ENCODE measurements around the gene RBMS1. TPM values are rescaled to one million over a fixed set of nuclear protein-coding genes. Genes with fewer than 3 reads are reported as not detected.
A peak's percentile ranks its signal among the peaks of the same experiment; 100 is the strongest.

Gene RBMS1
- total and polyA plus RNA-seq, 12 donors: 22.6 to 77.7 (median 59.0) TPM

DNA sequence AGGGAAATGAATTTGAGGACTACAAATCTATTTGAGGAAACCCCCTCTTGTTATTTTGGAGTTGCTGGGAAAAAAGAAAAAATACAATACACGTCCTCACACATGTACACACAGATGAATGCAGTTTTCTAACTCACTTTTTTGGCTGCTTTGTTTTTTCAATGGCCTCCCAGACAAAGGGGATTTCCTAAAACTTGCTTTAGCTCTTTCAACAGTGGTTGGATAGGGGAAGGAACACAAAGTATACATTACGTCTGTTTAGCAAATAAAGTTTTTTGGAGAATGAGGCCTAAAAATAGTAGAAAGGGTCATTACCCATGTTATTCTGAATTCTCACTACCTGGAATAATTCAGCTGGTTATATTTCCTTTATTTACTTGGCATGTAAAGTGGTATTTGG, 168.2 kb downstream of the RBMS1 start:
- ATAC-seq (no peak), DNase-seq (no peak)
- Histone ChIP-seq H3K4me3 (no peak overlapping the region), H3K27me3 (no peaks in the 10 kb centered on the region), H3K27ac (peak overlapping the region in 6 of 10 donors; percentile 2 to 82 (median 40)), H3K36me3 (peaks cover 0 to 5% (median 0%) of the 10 kb centered on the region in 9 donors), H3K9me3 (no peaks in the 10 kb centered on the region), H3K4me1 (peaks cover 0 to 99% (median 82%) of the 10 kb centered on the region in 9 donors)
- TF ChIP-seq, protein P1, sequence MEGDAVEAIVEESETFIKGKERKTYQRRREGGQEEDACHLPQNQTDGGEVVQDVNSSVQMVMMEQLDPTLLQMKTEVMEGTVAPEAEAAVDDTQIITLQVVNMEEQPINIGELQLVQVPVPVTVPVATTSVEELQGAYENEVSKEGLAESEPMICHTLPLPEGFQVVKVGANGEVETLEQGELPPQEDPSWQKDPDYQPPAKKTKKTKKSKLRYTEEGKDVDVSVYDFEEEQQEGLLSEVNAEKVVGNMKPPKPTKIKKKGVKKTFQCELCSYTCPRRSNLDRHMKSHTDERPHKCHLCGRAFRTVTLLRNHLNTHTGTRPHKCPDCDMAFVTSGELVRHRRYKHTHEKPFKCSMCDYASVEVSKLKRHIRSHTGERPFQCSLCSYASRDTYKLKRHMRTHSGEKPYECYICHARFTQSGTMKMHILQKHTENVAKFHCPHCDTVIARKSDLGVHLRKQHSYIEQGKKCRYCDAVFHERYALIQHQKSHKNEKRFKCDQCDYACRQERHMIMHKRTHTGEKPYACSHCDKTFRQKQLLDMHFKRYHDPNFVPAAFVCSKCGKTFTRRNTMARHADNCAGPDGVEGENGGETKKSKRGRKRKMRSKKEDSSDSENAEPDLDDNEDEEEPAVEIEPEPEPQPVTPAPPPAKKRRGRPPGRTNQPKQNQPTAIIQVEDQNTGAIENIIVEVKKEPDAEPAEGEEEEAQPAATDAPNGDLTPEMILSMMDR (IDR thresholded peaks at IDR 0.05): no peak
- intact Hi-C loops (cut with DNase I): loop anchor here in 8 of 10 donors (5.0 to 10.0 kb wide), 9 partner anchors 82 to 649 kb away; partner anchors contain the start of gene RBMS1 (in 6 of the 8)
- whole genome bisulfite sequencing, 2 donors: 61 to 68% methylated on average over 2 of the region's 2 CpGs

DNA sequence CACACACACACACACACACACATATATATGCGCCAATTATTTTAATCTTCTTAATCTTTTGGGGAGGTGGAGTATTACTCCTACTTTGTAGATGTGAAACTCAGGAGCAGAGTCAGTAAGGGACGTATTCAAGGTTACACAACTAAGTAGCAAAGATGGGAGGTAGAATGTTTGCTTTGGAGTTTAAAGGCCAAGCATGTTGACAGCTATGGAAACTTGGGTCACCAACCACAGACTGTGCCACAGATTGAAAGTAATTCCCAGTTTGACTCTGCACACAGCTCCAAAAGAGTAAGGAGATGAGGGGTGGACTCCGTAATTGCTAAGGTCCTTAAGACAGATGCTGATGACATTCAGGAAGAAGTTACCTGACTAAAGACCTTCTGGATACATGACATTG, 168.7 kb downstream of the RBMS1 start:
- Histone ChIP-seq H3K4me1 (peaks cover 0 to 99% (median 81%) of the 10 kb centered on the region in 9 donors), H3K9me3 (no peaks in the 10 kb centered on the region), H3K27ac (peak overlapping the region in 6 of 10 donors; percentile 2 to 82 (median 40)), H3K4me3 (no peak overlapping the region), H3K27me3 (no peaks in the 10 kb centered on the region), H3K36me3 (peaks cover 0 to under 1% (median 0%) of the 10 kb centered on the region in 9 donors)
- 76 to 78% methylated on average over 3 of the region's 3 CpGs for WGBS, 2 donors
- intact Hi-C loops (cut with DNase I): loop anchor here in 8 of 10 donors (5.0 to 10.0 kb wide), 11 partner anchors 82 to 650 kb away; partner anchors contain the start of gene RBMS1 (in 6 of the 8)
- TF ChIP-seq, protein P1 (IDR thresholded peaks at IDR 0.05): no peak
- ATAC-seq (peak in 1 of 8 donors; percentile 41), DNase-seq (no peak)

DNA sequence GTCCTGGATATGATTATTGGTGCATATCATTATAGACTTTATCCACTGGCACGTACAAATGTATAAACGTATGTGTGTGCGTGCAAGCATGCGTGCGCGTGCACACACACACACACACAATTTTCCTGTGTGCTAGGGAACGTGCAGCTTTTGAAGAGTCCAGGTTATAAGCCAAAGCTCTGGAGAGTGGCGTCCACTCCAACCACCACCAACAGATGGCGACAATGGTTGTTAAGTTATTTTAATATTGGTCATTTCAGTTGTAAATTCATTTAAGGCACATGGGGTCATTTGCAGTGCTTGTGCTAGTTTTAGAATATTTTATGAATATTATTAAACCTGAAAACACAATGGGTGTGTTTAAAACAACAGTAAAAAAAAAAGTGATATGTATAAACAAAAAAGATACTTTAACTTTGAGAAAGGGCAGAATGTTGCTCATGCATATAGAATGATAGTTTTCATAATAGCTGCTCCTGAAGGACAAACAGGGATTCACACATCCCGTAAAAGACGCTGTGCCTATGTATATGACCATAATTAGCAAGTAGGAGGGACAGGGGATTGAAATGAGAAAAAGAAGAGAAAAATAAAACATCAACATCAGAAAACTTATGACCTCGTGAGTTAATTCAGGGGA, 169.3 kb downstream of the RBMS1 start:
- TF ChIP-seq, protein P1 (IDR thresholded peaks at IDR 0.05): peak; percentile 47 to 85 (median 73)
- peak overlapping the region in 3 of 10 donors; percentile 9 to 82 (median 36) for H3K27ac ChIP-seq
- H3K27me3 ChIP-seq: no peaks in the 10 kb centered on the region
- no peak overlapping the region for H3K4me3 ChIP-seq
- H3K4me1 ChIP-seq: peaks cover 0 to 97% (median 77%) of the 10 kb centered on the region in 9 donors
- peak; percentile 51 to 67 for DNase-seq
- no peaks in the 10 kb centered on the region for H3K9me3 ChIP-seq
- ATAC-seq: peak in 7 of 8 donors; percentile 31 to 62 (median 40)
- WGBS, 2 donors: 49 to 51% methylated on average over 12 of the region's 12 CpGs
- intact Hi-C loops (cut with DNase I): loop anchor here in 7 of 10 donors (5.0 to 10.0 kb wide), 8 partner anchors 83 to 651 kb away; partner anchors contain the start of gene RBMS1 (in 4 of the 7)
- no peaks in the 10 kb centered on the region for H3K36me3 ChIP-seq

DNA sequence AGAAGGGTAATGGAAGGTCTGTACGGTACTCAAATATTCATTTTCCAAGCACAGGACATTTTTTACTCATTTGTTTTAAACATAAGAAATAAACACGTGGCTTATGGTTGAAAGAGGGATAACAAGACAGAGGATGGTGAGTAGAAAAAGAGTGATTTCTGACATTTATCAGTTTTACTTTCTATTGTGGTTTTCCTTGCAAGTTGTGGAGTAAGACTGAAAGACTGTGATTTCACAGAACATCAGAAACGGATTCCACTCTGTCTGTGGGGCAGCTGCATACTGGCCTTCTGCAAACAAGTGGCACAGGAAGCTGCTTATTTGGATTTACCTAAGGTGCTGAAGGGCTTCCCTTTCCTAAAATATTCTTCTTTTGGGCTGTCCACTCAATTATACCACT, 171.3 kb downstream of the RBMS1 start:
- TF ChIP-seq, protein P1 (IDR thresholded peaks at IDR 0.05): no peak
- intact Hi-C loops (cut with DNase I): loop anchor here in 7 of 10 donors (5.0 to 10.0 kb wide), 8 partner anchors 85 to 652 kb away; partner anchors contain the start of gene RBMS1 (in 4 of the 7)
- Histone ChIP-seq H3K27me3 (no peaks in the 10 kb centered on the region), H3K27ac (peak overlapping the region in 1 of 10 donors; percentile 46), H3K36me3 (no peaks in the 10 kb centered on the region), H3K4me1 (peaks cover 3 to 97% (median 76%) of the 10 kb centered on the region in 9 donors), H3K4me3 (no peak overlapping the region), H3K9me3 (no peaks in the 10 kb centered on the region)
- no peak for DNase-seq
- 82 to 90% methylated on average over 3 of the region's 3 CpGs for WGBS, 2 donors
- ATAC-seq: no peak
